H9 (cell line): ENCODE measurements around the gene ASIC4. TPM values are rescaled to one million over a fixed set of nuclear protein-coding genes. Genes with fewer than 3 reads are reported as not detected.

Source experiments
- DNase-seq: peaks from one replicate; pipeline ENCODE4 v3.0.0-alpha.2; 2017
- H2AFZ ChIP-seq: one replicate; pipeline ENCODE4 v1.6.1; 2013; ENCODE audit warnings: mild to moderate bottlenecking, low read length, control low read depth, moderate library complexity
- H2AK5ac ChIP-seq: 2 replicates; pipeline ENCODE4 v1.6.1; 2013; ENCODE audit warnings: low read length, control low read depth, mixed read lengths; ENCODE audit not compliant: insufficient read length
- H2BK120ac ChIP-seq: one replicate; pipeline ENCODE4 v1.6.1; 2013; ENCODE audit warnings: low read depth, mild to moderate bottlenecking, low read length, control low read depth, inconsistent platforms; ENCODE audit not compliant: poor library complexity, severe bottlenecking
- H2BK12ac ChIP-seq: 2 replicates; pipeline ENCODE4 v1.6.1; 2013; ENCODE audit warnings: low read length, control low read depth, mixed read lengths, low read depth; ENCODE audit not compliant: insufficient read length
- H2BK15ac ChIP-seq: 2 replicates; pipeline ENCODE4 v1.6.1; 2013; ENCODE audit warnings: low read depth, low read length, control low read depth
- H2BK20ac ChIP-seq: one replicate; pipeline ENCODE4 v1.6.1; 2013; ENCODE audit warnings: low read depth, mild to moderate bottlenecking, low read length, control low read depth, inconsistent platforms; ENCODE audit not compliant: poor library complexity, severe bottlenecking
- H2BK5ac ChIP-seq: 2 replicates; pipeline ENCODE4 v1.6.1; 2013; ENCODE audit warnings: low read length, control low read depth, mixed read lengths; ENCODE audit not compliant: insufficient read length
- H3K14ac ChIP-seq: 2 replicates; pipeline ENCODE4 v1.6.1; 2013; ENCODE audit warnings: low read length, control low read depth; ENCODE audit not compliant: insufficient read depth
- H3K18ac ChIP-seq: 2 replicates; pipeline ENCODE4 v1.6.1; 2013; ENCODE audit warnings: low read depth, mild to moderate bottlenecking, mixed read lengths, low read length, control low read depth; ENCODE audit not compliant: insufficient read length
- H3K23ac ChIP-seq: 2 replicates; pipeline ENCODE4 v1.6.1; 2013; ENCODE audit warnings: low read length, control low read depth, mixed read lengths, low read depth; ENCODE audit not compliant: insufficient read length
- H3K23me2 ChIP-seq: 2 replicates; pipeline ENCODE4 v1.6.1; 2013; ENCODE audit warnings: low read depth, mild to moderate bottlenecking, mixed read lengths, low read length, control low read depth; ENCODE audit not compliant: insufficient read length, poor library complexity, severe bottlenecking
- H3K27ac ChIP-seq: 2 replicates; pipeline ENCODE4 v1.5.1; 2013; ENCODE audit warnings: low read length, control low read depth, mixed read lengths, low read depth; ENCODE audit not compliant: insufficient read length
- H3K27me3 ChIP-seq: 2 replicates; pipeline ENCODE4 v1.6.1; 2013; ENCODE audit warnings: low read length, control low read depth, inconsistent platforms; ENCODE audit not compliant: insufficient read depth
- H3K4ac ChIP-seq: 2 replicates; pipeline ENCODE4 v1.6.1; 2013; ENCODE audit warnings: low read depth, mild to moderate bottlenecking, control low read depth, inconsistent platforms, low read length, moderate library complexity
- H3K4me1 ChIP-seq: 2 replicates; pipeline ENCODE4 v1.6.1; 2013; ENCODE audit warnings: low read length, control low read depth, inconsistent platforms; ENCODE audit not compliant: insufficient read depth
- H3K4me2 ChIP-seq: 2 replicates; pipeline ENCODE4 v1.6.1; 2013; ENCODE audit warnings: low read length, control low read depth, mixed read lengths; ENCODE audit not compliant: insufficient read length, insufficient read depth
- H3K56ac ChIP-seq: 2 replicates; pipeline ENCODE4 v1.6.1; 2013; ENCODE audit warnings: low read depth, mild to moderate bottlenecking, mixed read lengths, low read length, control low read depth; ENCODE audit not compliant: insufficient read length
- H3K79me1 ChIP-seq: 2 replicates; pipeline ENCODE4 v1.6.1; 2013; ENCODE audit warnings: low read depth, mild to moderate bottlenecking, moderate library complexity, low read length, control low read depth, inconsistent platforms; ENCODE audit not compliant: insufficient read depth, poor library complexity, severe bottlenecking
- H3K79me2 ChIP-seq: 2 replicates; pipeline ENCODE4 v1.6.1; 2013; ENCODE audit warnings: low read length, control low read depth, inconsistent platforms; ENCODE audit not compliant: insufficient read depth
- H3K9ac ChIP-seq: 2 replicates; pipeline ENCODE4 v1.6.1; 2013; ENCODE audit warnings: low read length, control low read depth, mixed read lengths; ENCODE audit not compliant: insufficient read length; ENCODE audit errors: extremely low read depth
- H3K9me3 ChIP-seq: one replicate; pipeline ENCODE4 v1.6.1; 2013; ENCODE audit warnings: low read depth, low read length, inconsistent platforms; ENCODE audit not compliant: control insufficient read depth
- H3T11ph ChIP-seq: one replicate; pipeline ENCODE4 v1.6.1; 2013; ENCODE audit warnings: mild to moderate bottlenecking, low read length, control low read depth, inconsistent platforms
- H4K20me1 ChIP-seq: one replicate; pipeline ENCODE4 v1.6.1; 2013; ENCODE audit not compliant: control insufficient read depth, insufficient read length, insufficient read depth
- H4K5ac ChIP-seq: 2 replicates; pipeline ENCODE4 v1.6.1; 2013; ENCODE audit warnings: low read depth, mild to moderate bottlenecking, mixed read lengths, low read length, control low read depth; ENCODE audit not compliant: insufficient read length
- H4K8ac ChIP-seq: replicated peaks from 2 replicates; pipeline ENCODE4 v1.6.1; 2013; ENCODE audit warnings: low read length, control low read depth, mixed read lengths, low read depth; ENCODE audit not compliant: insufficient read length
- H4K91ac ChIP-seq: 2 replicates; pipeline ENCODE4 v1.6.1; 2013; ENCODE audit warnings: low read depth, mild to moderate bottlenecking, moderate library complexity, mixed read lengths, low read length, control low read depth; ENCODE audit not compliant: insufficient read length
- H3K27ac Mint-ChIP-seq, 3 experiments: 2 replicates in 2 of 3; 3 replicates in 1 of 3; pipeline ENCODE4 v1.8.0; 2020 to 2021; ENCODE audit warnings: mixed read lengths in 3 of 3, mild to moderate bottlenecking in 1 of 3, moderate library complexity in 1 of 3
- H3K27me3 Mint-ChIP-seq: 2 replicates; pipeline ENCODE4 v1.8.0; 2021; ENCODE audit warnings: low read depth, mild to moderate bottlenecking, moderate library complexity, mixed read lengths
- H3K36me3 Mint-ChIP-seq, 3 experiments: 2 replicates in 2 of 3; 3 replicates in 1 of 3; pipeline ENCODE4 v1.8.0; 2020 to 2021; ENCODE audit warnings: low read depth in 3 of 3, mixed read lengths in 3 of 3; ENCODE audit not compliant: insufficient read depth in 1 of 3
- H3K4me1 Mint-ChIP-seq, 2 experiments: 2 replicates each; pipeline ENCODE4 v1.8.0; 2020; ENCODE audit warnings: mixed read lengths in 2 of 2
- H3K4me3 Mint-ChIP-seq, 2 experiments: 2 replicates in 1 of 2; 3 replicates in 1 of 2; pipeline ENCODE4 v1.8.0; 2020 to 2021; ENCODE audit warnings: mild to moderate bottlenecking in 2 of 2, mixed read lengths in 2 of 2, moderate library complexity in 1 of 2
- H3K9me3 Mint-ChIP-seq, 2 experiments: 2 replicates in 1 of 2; 3 replicates in 1 of 2; pipeline ENCODE4 v1.8.0; 2020; ENCODE audit warnings: mild to moderate bottlenecking in 2 of 2, mixed read lengths in 2 of 2, moderate library complexity in 1 of 2
- CTCF ChIP-seq: fragments of 200-600 bp; sonication (generic); conservative IDR thresholded peaks from 3 replicates; pipeline ENCODE4 v1.8.0; 2021; ENCODE audit warnings: antibody characterized with exemption, mild to moderate bottlenecking
- WGBS: extraction: QIAGEN DNeasy Blood & Tissue Kit; methylation state at CpG from one replicate; pipeline ENCODE4 v1.1.7; 2013; ENCODE audit warnings: missing lambda C conversion rate, low lambda C conversion rate, mixed read lengths; ENCODE audit not compliant: insufficient read length; ENCODE audit errors: extremely low coverage; 5-methylcytosine and 5-hydroxymethylcytosine counted together
- total RNA-seq: library from RNA; stranded (reverse); gene quantifications from 2 replicates; pipeline ENCODE4 v1.2.1, GENCODE V29; 2021

ASIC4 gene
- total RNA-seq, 1 experiment from 2014 or later = 0.37 TPM

DNA sequence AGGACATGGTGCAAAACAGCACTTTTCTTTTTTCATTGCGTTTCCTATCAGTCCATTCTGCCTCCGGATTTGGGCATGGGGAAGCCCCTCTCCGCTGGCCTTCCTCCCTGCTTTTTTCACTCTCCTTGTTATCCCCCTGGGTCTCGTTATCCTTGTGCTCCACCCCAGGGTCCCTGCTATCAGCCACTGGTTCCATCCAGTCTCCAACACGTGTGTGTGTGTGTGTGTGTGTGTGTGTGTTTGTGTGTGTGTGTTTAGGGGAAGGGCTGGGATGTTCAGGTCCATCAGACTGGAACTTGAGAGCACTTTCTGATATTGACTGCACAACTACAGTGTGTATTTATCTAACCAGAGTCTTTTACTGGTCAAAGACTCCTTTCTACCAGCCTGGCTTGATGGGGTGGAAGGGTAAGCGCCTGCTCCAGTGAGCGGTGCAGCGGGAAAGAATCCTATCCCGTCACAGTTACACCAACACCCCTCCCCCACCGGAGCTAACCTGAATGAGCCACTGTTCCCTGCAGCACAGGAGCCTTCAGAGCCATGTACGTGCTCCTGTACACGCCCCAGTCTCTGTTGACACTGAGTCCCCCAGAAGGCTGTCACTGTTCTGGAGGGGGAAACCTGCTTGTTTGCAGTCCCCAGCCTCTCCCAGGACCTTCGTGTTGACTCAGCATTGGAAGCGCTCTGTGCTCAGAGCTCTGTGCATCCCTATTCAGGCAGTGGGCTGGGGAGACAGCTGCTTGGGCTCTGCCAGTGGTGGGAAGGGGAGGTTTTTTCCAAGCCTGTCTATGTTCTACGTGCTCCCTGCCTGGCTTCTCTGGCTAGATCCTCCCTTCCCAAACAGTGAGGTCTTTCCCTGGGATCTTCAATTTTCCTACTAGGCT, 62.5 kb downstream of the ASIC4 start:
- Histone ChIP-seq H3K56ac (no peak overlapping the region), H3T11ph (no peak overlapping the region), H2AFZ (no peak overlapping the region), H3K4me2 (peak overlapping the region; percentile 44), H4K20me1 (no peaks in the 10 kb centered on the region), H3K9me3 (no peaks in the 10 kb centered on the region), H3K14ac (peak overlapping the region; percentile 37; the same call in 1 of the 2 replicates), H3K27me3 (no peaks in the 10 kb centered on the region; the same call in 1 of the 2 replicates), H3K18ac (no peak overlapping the region), H2BK120ac (no peak overlapping the region), H2BK12ac (no peak overlapping the region), H2BK20ac (no peak overlapping the region), H2AK5ac (no peak overlapping the region), H3K27ac (no peak overlapping the region), H3K79me1 (no peaks in the 10 kb centered on the region), H3K4me1 (peaks cover 5% of the 10 kb centered on the region; the same call in 1 of the 2 replicates), H3K9ac (no peak overlapping the region), H3K79me2 (no peaks in the 10 kb centered on the region), H3K4ac (no peak overlapping the region), H2BK15ac (no peak overlapping the region), H4K8ac (no peak overlapping the region), H4K5ac (no peak overlapping the region), H2BK5ac (no peak overlapping the region), H4K91ac (no peak overlapping the region), H3K23ac (no peak overlapping the region), H3K23me2 (no peaks in the 10 kb centered on the region)
- no peaks in the 10 kb centered on the region; a peak in 1 of 5 replicates for H3K9me3 Mint-ChIP-seq
- TF ChIP-seq CTCF = no peak
- WGBS = no CpG with 5 or more reads among the region's 15 CpGs
- H3K4me1 Mint-ChIP-seq = peaks cover 45 to 57% of the 10 kb centered on the region in 2 experiments
- H3K36me3 Mint-ChIP-seq = no peaks in the 10 kb centered on the region
- peak; percentile 70 for DNase-seq
- H3K4me3 Mint-ChIP-seq = peak overlapping the region; percentile 14 to 37; a peak in 4 of 5 replicates
- peaks cover 18% of the 10 kb centered on the region for H3K27me3 Mint-ChIP-seq
- H3K27ac Mint-ChIP-seq = peak overlapping the region in 2 of 3 experiments; percentile 21 to 72; a peak in 3 of 7 replicates
